CD14-positive monocyte (primary cell): ENCODE data around the gene ANKS6. TPM values are rescaled to one million over a fixed set of nuclear protein-coding genes. Genes with fewer than 3 reads are reported as not detected.

Experiments used
- DNase-seq, 3 donors: peaks; one replicate each; pipeline ENCODE4 v3.0.0-alpha.2; 2011 to 2022
- H2AFZ ChIP-seq: 2 replicates; pipeline ENCODE4 v1.6.0; 2012; ENCODE audit warnings: mild to moderate bottlenecking, low read depth, low read length, inconsistent platforms; ENCODE audit not compliant: insufficient read depth, poor library complexity, severe bottlenecking
- H3K27ac ChIP-seq, 2 donors: 1 replicate in 1 of 2; 2 replicates in 1 of 2; pipeline ENCODE4 v1.5.1; 2012 to 2013; ENCODE audit warnings: low read length in 2 of 2, control low read depth in 1 of 2, inconsistent platforms in 1 of 2, low read depth in 1 of 2, mild to moderate bottlenecking in 1 of 2
- H3K27me3 ChIP-seq, 2 donors: one replicate each; pipeline versions ENCODE4 v1.6.0 to v1.6.1; 2011 to 2013; ENCODE audit warnings: low read length in 2 of 2; ENCODE audit not compliant: control insufficient read depth in 2 of 2, insufficient read depth in 2 of 2
- H3K36me3 ChIP-seq, 2 donors: replicated peaks in 1 of 2; 1 replicate in 1 of 2; 2 replicates in 1 of 2; pipeline versions ENCODE4 v1.5.1 to v1.6.1; 2012 to 2013; ENCODE audit warnings: low read length in 2 of 2, control low read depth in 1 of 2, inconsistent platforms in 1 of 2, mild to moderate bottlenecking in 1 of 2; ENCODE audit not compliant: insufficient read depth in 2 of 2, control insufficient read depth in 1 of 2
- H3K4me1 ChIP-seq, 2 donors: 1 replicate in 1 of 2; 2 replicates in 1 of 2; pipeline versions ENCODE4 v1.5.1 to v1.6.1; 2012 to 2013; ENCODE audit warnings: low read length in 2 of 2, control low read depth in 1 of 2, inconsistent platforms in 1 of 2, mild to moderate bottlenecking in 1 of 2, moderate library complexity in 1 of 2; ENCODE audit not compliant: insufficient read depth in 2 of 2, control insufficient read depth in 1 of 2
- H3K4me2 ChIP-seq: replicated peaks from 2 replicates; pipeline ENCODE3; 2012; ENCODE audit warnings: low read length, moderate library complexity, mild to moderate bottlenecking; ENCODE audit not compliant: poor library complexity, severe bottlenecking; ENCODE audit errors: extremely low read depth
- H3K4me3 ChIP-seq, 3 experiments: fragments of 200-600 bp in 1 of 3; sonication (generic) in 1 of 3; replicated peaks in 1 of 3; 1 replicate in 2 of 3; 2 replicates in 1 of 3; pipeline ENCODE4 v1.5.1; 2011 to 2013; ENCODE audit warnings: low read length in 3 of 3, mild to moderate bottlenecking in 3 of 3, control low read depth in 2 of 3, low read depth in 2 of 3, inconsistent platforms in 1 of 3, moderate library complexity in 1 of 3
- H3K79me2 ChIP-seq: 2 replicates; pipeline ENCODE4 v1.6.0; 2012; ENCODE audit warnings: mild to moderate bottlenecking, control low read depth, inconsistent platforms, low read length, moderate library complexity; ENCODE audit not compliant: insufficient read depth
- H3K9ac ChIP-seq: 2 replicates; pipeline ENCODE4 v1.6.0; 2017; ENCODE audit warnings: low read length, mild to moderate bottlenecking; ENCODE audit not compliant: insufficient read depth, poor library complexity, severe bottlenecking
- H3K9me3 ChIP-seq, 2 donors: replicated peaks in 1 of 2; 1 replicate in 1 of 2; 2 replicates in 1 of 2; pipeline versions ENCODE4 v1.5.1 to v1.6.1; 2012 to 2013; ENCODE audit warnings: low read length in 2 of 2, control low read depth in 1 of 2; ENCODE audit not compliant: control insufficient read depth in 1 of 2, insufficient read depth in 1 of 2
- H4K20me1 ChIP-seq: 2 replicates; pipeline ENCODE4 v1.6.0; 2012; ENCODE audit warnings: mild to moderate bottlenecking, low read length, control low read depth, moderate library complexity; ENCODE audit not compliant: insufficient read depth
- H3K27ac Mint-ChIP-seq, 7 donors: one replicate each; pipeline ENCODE4 v1.8.0; 2020; ENCODE audit warnings: mild to moderate bottlenecking in 7 of 7, mixed read lengths in 7 of 7, moderate library complexity in 6 of 7, inconsistent platforms in 2 of 7
- H3K27me3 Mint-ChIP-seq, 3 donors: one replicate each; pipeline ENCODE4 v1.8.0; 2021 to 2022; ENCODE audit warnings: low read depth in 3 of 3, mild to moderate bottlenecking in 3 of 3, mixed read lengths in 3 of 3, moderate library complexity in 3 of 3, inconsistent platforms in 1 of 3
- H3K36me3 Mint-ChIP-seq, 2 donors: one replicate each; pipeline ENCODE4 v1.8.0; 2020; ENCODE audit warnings: mixed read lengths in 2 of 2, inconsistent platforms in 1 of 2, mild to moderate bottlenecking in 1 of 2
- H3K4me1 Mint-ChIP-seq: one replicate; pipeline ENCODE4 v1.8.0; 2020; ENCODE audit warnings: mild to moderate bottlenecking, mixed read lengths
- H3K4me3 Mint-ChIP-seq, 2 donors: one replicate each; pipeline ENCODE4 v1.8.0; 2020; ENCODE audit warnings: mild to moderate bottlenecking in 2 of 2, mixed read lengths in 2 of 2, moderate library complexity in 1 of 2
- H3K9me3 Mint-ChIP-seq, 7 donors: one replicate each; pipeline ENCODE4 v1.8.0; 2020 to 2022; ENCODE audit warnings: mixed read lengths in 7 of 7, mild to moderate bottlenecking in 6 of 7, moderate library complexity in 6 of 7, inconsistent platforms in 2 of 7
- WGBS: methylation state at CpG from one replicate; pipeline ENCODE4 v1.1.5; 2013; ENCODE audit warnings: missing lambda C conversion rate; ENCODE audit not compliant: insufficient coverage; 5-methylcytosine and 5-hydroxymethylcytosine counted together
- intact Hi-C, 2 donors: fragments of 100-400 bp; cut with micrococcal nuclease; formaldehyde crosslinking; loops; one replicate each; pipeline versions ENCODE4 v1.15.0 to v1.15.1; 2023
- polyA plus RNA-seq, 3 donors: library from polyadenylated mRNA; depleted of rRNA in 1 of 3; unstranded in 2 of 3; stranded (reverse) in 1 of 3; fragments of 300-500 nt in 2 of 3; fragments of >200 nt in 1 of 3; fragmentation: Illumina TruSeq in 2 of 3; gene quantifications; 1 replicate in 2 of 3; 2 replicates in 1 of 3; pipeline ENCODE4 v1.2.3, GENCODE V29; 2012 to 2021
- TF ChIP-seq, protein P1 (sequence below): fragments of 200-600 bp; IDR thresholded peaks from one replicate; pipeline ENCODE4 v1.8.0; 2022; ENCODE audit warnings: antibody characterized with exemption, mild to moderate bottlenecking

The ANKS6 gene
- polyA plus RNA-seq, 3 donors = 0.20 to 1.5 (median 0.56) TPM

- no peaks in the 10 kb centered on the region for H3K79me2 ChIP-seq
- H3K4me2 ChIP-seq = no peak overlapping the region
- H3K27ac ChIP-seq = no peak overlapping the region
- Mint-ChIP-seq H3K27ac (peak overlapping the region in 1 of 7 donors; percentile 57), H3K4me3 (no peak overlapping the region), H3K36me3 (no peaks in the 10 kb centered on the region), H3K27me3 (no peaks in the 10 kb centered on the region), H3K9me3 (peaks cover 0 to 15% (median 11%) of the 10 kb centered on the region in 7 donors), H3K4me1 (peaks cover 2% of the 10 kb centered on the region)
- no peaks in the 10 kb centered on the region for H3K36me3 ChIP-seq
- peaks cover 6 to 12% of the 10 kb centered on the region in 2 donors for H3K9me3 ChIP-seq
- H3K9ac ChIP-seq = no peak overlapping the region
- WGBS = no CpG with 5 or more reads among the region's 2 CpGs
- H3K27me3 ChIP-seq = no peaks in the 10 kb centered on the region
- DNase-seq = no peak
- no peaks in the 10 kb centered on the region for H4K20me1 ChIP-seq
- H2AFZ ChIP-seq = no peak overlapping the region
- no peaks in the 10 kb centered on the region for H3K4me1 ChIP-seq
- H3K4me3 ChIP-seq = no peak overlapping the region
- TF ChIP-seq, protein P1, sequence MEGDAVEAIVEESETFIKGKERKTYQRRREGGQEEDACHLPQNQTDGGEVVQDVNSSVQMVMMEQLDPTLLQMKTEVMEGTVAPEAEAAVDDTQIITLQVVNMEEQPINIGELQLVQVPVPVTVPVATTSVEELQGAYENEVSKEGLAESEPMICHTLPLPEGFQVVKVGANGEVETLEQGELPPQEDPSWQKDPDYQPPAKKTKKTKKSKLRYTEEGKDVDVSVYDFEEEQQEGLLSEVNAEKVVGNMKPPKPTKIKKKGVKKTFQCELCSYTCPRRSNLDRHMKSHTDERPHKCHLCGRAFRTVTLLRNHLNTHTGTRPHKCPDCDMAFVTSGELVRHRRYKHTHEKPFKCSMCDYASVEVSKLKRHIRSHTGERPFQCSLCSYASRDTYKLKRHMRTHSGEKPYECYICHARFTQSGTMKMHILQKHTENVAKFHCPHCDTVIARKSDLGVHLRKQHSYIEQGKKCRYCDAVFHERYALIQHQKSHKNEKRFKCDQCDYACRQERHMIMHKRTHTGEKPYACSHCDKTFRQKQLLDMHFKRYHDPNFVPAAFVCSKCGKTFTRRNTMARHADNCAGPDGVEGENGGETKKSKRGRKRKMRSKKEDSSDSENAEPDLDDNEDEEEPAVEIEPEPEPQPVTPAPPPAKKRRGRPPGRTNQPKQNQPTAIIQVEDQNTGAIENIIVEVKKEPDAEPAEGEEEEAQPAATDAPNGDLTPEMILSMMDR = no peak
- intact Hi-C loops = no loop called here
Measured at GRCh38 chr9:98821831-98822230, 25.5 kb upstream of the ANKS6 start.

GRCh38 chr9:98819231-98819630 lies 22.9 kb upstream of the ANKS6 start:
- Mint-ChIP-seq H3K27ac (no peak overlapping the region), H3K27me3 (no peaks in the 10 kb centered on the region), H3K4me3 (no peak overlapping the region), H3K4me1 (peaks cover 4% of the 10 kb centered on the region), H3K36me3 (no peaks in the 10 kb centered on the region), H3K9me3 (peaks cover 0 to 11% (median 8%) of the 10 kb centered on the region in 7 donors)
- Histone ChIP-seq H3K27me3 (no peaks in the 10 kb centered on the region), H2AFZ (no peak overlapping the region), H3K27ac (no peak overlapping the region), H3K4me3 (no peak overlapping the region), H3K9me3 (peaks cover 6 to 9% of the 10 kb centered on the region in 2 donors), H4K20me1 (no peaks in the 10 kb centered on the region), H3K9ac (no peak overlapping the region), H3K36me3 (no peaks in the 10 kb centered on the region), H3K4me1 (no peaks in the 10 kb centered on the region), H3K4me2 (no peak overlapping the region), H3K79me2 (no peaks in the 10 kb centered on the region)
- TF ChIP-seq, protein P1 = no peak
- DNase-seq = no peak
- intact Hi-C loops = no loop called here
- 89% methylated on average over 1 of the region's 3 CpGs for WGBS
